HS-27A (cell line): ENCODE measurements around the gene PPP2R5C.
"Not testable (repeated sequence)": the region's sequence is repeated elsewhere in the genome, so short reads cannot be mapped to it uniquely, and the experiment has no call there.

Experiments
- DNase-seq: peaks from one replicate; pipeline ENCODE4 v3.0.0-alpha.2; 2012; ENCODE audit warnings: low read depth, missing footprints

PPP2R5C gene

DNA sequence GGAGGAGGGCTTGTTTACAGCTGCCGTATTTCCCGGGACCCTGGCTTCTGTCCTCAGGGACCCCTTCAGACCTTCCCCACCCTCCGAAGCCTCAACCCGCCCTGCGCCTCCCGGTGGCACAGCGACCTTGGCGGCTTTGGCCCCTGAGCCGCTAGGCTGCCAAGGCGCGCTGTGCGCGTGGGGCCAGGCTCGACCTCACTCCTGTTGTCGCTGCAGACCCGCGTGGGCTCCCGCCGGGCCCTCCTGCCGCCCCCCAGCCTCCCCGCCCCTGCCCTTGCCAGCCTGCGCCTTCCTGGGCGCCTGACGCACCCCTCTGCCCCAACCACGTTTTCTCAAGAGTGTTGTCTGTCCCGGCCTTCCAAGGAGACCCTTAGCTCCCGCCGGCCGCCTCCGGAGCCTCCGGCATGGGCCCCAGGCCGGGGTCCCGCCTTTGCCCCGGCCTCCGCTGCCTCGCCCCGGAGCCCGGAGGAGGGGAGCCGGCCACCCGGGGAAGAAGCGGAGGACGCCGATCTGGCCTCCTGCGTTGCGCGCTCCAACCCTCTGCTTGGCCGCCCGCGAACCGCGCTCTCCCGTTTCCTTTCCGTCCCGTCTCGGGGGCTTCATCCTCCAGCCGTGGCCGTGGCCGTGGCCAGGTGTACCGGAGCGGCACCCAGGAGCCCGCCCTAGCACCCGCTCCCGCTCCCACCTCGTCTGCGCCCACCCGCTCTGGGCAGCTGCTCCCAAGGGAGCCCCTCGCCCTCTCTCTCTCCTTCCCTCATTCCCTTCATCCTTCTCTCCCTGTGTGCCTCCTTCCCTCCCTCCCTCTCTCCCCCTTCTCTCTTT is 19.9 kb downstream of the PPP2R5C start:
- DNase-seq = no peak

DNA sequence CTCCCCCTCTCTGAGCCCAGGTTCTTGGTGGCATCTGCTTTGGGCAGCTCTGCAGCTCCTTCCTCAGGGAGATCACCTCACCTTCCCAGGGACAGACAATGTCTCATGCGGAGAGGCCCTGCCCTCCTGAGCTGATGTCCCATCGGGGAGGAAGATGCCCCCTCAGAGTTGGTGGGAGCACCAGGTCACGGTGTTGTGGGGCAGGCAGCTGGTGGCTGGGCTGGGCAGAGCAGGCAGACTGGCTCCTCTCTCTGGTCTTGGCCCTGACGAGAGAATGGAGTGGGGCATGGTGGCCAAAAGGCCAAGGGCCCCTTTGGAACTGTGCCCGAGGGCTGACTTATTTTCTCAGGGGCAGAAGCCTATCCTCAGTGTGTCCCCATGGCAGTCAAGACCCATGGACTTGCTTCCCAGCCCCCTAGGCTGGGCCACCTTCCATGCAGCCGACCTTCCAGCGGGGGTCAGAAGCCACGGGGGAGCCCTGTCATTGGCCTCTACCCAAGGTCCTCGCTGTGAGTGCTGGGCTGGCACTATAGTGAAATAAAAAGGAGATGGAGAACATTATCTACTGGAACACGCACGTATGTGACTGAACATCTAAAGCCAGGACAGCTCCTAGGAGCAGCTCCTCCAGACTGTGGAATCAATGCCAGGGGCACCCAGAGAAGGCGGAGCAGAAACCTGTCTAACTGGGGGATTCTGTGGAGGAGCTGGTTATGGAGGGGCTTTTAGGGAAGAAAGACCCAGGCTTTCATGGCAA is 21.9 kb downstream of the PPP2R5C start:
- DNase-seq = no peak

DNA sequence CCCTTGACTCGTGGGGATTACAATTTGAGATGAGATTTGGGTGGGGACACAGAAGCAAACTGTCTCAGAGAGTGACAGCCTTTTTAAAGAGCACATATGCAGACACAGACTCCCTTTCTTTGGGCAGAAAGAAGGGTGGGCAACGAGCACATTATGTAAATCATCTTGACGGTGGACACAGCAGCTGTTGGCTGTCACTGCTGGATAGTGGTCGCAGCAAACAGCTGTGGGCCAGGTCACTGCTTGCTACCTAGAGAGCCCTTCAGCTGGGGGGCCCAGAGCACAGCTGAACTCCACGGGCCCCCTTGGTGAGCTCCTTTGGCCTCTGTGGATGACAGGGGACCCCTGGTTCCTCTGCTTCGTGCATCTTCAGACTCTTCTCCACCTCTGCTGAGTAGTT is 23.1 kb downstream of the PPP2R5C start:
- no peak for DNase-seq

DNA sequence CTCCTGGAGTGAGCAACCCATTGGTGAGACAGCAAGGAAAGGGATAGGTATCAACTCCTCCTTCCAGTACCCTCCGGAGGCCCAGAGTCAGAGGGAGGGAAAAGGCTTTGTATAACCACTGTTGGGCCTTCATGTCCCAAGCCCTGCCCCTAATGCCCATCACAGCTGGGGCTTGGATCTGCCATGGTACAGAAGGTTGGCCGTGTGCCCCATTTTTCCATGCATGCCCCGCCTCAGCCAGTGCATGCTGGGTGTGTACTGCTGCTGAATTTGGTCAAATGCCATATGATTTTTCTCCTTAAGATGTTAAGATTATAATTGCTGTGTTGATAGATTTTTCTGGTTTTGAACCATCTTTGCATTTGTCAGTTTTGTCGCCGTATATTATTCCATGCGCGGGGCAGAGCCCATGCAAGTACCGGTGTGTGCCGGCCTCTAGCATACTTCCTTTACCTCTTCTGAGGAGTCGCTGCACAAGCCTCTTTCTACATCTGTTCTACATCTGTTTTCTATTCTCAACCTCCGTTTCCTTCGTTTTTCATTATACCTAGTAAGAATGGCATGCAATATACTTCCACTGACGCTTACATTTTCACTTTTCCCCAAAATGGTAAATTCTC is 26.6 kb downstream of the PPP2R5C start:
- DNase-seq = no peak

DNA sequence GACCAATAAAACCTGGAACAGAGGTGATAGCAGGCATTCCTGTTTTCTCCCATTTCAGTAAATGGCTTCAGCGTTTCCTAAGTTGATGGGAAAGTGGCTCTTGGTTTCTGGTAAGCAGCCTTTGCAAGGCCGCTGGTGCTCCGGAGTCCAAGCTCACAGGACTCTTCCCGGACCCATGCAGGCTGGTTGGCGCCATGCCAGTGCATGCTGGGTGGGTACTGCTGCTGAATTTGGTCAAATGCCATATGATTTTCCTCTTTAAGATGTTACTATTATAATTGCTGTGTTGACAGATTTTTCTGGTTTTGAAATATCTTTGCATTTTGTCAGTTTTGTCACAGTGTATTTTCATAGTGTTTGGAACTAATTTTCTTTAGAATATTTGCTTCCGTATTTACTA is 27.7 kb downstream of the PPP2R5C start:
- DNase-seq = no peak

DNA sequence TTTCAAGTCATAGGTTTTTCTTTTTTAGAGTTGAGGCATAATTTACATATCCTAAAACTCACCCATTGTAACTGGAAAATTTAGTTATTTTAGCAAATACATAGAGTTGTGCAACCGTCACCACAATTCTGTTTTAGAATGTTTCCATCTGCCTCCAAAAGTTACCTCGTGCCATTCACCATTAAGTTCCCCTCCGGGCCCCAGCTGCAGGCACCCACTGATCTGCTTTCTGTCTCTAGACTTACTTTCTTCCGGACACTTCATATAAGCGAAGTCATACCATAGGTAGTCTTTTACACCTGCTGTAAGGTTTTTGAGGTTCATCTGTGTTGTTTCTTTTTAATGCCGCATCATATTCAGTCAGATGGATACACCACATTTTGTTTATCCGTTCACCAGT is 28.7 kb downstream of the PPP2R5C start:
- DNase-seq = no peak

DNA sequence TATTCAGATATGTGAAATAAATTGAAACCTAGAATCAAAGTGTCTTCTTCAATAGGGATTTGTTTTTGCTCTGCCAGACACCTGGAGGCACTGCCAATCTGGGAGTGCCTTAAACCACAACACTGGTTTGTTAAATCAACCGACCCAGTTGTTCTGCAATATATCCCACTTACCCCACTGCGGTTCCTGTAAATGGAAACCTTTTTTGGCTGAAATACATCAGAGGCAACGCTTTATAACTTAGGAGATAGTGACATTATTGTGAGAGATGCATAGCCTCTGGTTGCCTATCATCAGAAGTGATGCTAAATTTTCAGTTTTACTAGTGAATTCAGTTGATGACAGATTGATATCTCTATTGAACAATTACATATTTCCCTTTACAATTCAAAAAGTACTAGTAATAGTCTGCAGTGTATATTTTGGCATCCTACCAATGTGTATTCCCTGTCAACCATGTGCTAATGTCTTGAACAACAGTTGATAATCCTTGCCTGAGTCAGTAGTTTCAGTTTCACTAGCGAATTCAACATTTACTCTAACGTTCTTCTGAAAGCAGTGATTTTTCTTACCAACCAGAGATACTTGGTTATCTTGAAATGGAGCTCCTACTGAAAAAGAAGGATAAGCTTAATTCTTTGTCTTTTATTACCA is 30.5 kb downstream of the PPP2R5C start:
- DNase-seq = no peak

DNA sequence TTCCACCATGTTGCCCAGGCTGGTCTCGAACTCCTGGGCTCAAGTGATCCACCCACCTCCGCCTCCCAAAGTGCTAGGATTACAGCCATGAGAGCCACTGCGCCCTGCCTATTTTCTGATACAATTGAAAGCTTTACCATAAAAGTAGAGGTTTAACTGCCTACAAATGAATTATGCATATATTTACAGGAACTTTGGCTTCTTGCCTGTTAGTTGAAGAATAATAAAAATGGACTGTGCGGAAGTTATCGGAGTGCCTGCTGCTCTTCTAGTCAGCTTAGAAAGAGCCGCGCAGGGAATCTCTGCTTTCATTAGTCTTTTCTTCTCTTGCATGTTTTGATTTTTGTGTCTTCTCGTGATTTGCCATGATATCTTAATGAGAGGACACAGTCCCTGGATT is 34.5 kb downstream of the PPP2R5C start:
- no peak for DNase-seq

DNA sequence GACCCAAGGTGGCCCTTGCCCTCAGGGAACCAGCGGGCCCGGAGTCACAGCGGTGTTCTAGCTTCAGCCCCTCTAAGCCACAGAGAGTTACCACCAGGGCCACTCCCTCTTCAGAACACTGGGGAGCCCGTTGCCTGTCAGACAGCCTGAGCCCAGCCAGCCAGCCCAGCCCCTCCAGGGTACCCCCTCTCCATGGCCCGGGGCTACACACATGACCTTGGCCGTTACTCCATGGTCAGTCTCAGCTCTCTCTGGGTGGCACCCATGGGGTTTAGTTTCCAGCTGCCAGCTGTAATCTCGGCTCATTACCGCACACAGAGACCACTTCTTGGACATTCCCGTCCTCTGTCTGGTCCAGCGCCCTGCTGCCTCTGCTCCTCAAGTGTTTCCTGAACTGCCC is 35.0 kb downstream of the PPP2R5C start:
- no peak for DNase-seq

DNA sequence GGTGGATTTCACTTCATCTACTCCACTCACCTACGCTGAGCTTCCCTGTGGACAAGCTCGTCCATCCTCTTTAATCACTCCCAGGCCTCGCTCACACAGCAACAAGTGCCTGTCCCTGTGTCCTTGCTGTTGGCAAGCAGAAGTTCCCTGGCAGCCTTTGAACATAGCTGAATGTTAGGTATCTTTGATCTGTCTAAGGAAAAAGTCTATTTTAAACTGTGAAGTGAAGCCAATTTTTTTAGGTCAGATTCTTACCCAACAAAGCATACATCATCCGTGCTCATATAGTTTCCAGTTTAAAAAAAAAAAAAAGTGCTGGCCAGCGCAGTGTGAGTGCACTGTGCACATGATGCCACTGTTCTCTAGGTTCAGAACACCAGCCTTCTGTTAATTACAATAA is 36.3 kb downstream of the PPP2R5C start:
- no peak for DNase-seq

DNA sequence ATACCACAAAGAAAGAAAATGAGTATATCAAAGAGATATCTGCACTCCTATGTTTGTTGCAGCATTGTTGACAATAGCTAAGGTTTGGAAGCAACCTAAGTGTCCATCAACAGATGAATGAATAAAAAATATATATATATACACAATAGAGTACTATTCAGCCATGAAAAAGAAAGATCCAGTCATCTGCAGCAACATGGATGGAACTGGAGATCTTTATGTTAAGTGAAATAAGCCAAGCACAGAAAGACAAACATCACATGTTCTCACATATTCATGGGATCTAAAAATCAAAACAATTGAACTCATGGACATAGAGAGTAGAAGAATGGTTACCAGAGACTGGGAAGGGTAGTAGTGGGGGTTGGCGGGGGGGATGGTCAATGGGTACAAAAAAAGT is 42.9 kb downstream of the PPP2R5C start:
- not testable (repeated sequence) for DNase-seq

DNA sequence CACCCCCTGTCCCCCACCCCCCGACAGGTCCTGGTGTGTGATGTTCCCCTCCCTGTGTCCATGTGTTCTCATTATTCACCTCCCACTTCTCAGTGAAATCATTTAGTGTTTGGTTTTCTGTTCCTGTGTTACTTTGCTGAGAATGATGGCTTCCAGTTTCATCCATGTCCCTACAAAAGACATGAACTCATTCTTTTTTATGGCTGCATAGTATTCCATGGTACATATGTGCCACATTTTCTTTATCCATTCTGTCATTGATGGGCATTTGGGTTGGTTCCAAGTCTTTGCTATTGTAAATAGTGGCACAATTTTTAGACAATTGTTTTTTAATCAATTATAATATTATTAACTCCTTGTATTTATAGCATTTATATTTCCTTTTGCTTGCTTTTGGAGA is 44.7 kb downstream of the PPP2R5C start:
- DNase-seq = not testable (repeated sequence)

DNA sequence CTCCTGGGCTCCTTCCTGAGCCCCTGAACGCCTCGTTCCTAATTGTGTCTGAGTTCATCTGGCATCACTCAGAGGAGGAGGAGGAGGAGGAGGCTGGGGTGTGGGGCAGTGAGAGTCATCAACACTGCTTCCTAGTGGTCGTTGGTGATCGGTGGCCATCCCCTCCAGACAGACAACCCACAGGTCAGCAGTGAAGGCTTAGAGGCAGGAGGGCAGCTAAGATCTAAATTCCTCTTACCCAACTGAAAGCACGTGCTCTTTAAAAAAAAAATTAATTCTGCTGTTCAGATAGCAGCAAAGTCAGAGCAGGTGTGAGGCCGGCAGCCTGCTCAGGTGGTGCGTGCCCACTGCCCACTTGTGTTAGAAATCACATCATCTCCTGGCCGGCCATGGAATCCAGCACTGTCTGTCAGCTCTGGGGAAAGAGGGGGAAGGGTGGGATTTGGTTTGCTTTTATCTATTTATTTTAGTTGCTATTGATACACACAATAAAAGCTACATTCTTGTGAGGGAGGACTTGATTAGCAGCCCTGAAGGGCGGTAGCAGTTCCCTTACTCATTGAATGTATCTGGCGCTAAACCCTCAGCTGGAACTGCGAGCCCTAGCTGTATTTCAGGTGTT is 46.6 kb downstream of the PPP2R5C start:
- no peak for DNase-seq

DNA sequence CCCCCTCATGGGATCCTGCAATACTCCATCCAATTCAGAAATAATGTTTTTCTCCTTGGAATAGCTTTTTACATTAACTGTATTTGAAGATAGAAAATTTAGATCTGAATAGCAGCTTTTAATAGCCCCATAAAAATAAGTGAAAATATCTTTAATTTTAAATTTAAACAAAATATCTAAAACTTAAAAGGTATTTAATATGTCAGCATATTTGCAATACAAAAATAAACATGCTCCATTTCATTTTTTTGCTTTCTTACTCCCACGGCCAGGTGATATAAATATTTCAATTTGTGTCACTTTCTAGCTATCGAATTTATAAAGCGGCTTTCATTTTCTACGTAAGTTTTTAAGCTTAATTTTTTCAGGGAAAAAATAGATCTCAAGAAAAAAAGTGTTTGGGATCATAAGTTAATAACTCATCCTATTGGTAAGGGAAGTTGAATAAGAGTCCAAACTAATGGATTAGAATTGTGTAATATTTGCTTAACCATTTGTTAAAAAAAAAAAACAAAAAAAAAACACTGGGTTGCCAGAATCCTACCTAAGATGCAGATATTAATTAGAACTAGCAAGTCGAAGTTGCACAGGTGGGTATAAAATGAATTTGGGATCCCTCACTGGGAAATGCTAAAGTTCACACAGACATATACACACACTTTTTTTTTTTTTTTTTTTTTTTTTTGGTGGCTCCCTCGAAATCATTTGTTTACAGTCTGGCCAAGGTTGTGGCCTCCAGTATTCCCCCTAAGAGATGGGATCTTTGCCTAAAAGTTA is 47.6 kb downstream of the PPP2R5C start:
- DNase-seq = no peak

DNA sequence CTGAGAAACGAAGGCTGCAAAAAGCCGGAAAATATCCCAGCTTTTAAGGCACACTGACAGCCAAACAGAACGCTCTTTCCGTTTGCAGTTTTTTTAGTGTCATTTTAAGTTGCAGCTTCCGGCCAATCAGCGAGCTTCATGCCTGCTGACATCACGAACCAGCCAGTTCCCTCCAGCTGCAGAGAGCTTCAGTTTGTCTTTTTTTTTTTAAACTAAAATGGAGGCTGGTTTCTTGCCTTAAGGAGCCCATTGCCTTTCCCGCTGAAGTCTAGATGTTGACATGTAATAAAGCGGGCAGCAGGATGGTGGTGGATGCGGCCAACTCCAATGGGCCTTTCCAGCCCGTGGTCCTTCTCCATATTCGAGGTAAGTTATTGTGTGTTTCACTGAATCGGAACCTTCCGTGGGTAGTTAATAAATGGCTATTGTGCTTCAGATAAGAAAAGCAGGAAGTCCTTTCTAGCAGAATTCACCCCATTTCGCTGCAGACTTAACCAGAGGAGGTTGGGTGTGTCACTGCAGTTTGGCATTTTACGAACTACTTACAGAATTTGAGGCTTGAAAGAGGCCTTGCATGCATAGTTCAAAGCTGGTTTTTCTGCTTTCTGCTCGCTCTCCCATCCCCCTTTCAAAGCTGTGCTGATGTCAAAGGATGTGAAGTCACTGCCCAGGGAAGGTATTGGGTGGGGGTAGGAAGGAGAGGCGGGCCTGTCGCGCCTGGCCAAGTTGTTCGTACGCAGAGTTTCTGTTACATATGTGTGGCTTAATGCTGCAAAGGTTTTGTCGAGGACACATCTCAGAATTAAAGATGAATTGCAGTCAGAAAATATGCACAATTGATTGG is 48.4 kb downstream of the PPP2R5C start:
- peak; percentile 84 for DNase-seq

DNA sequence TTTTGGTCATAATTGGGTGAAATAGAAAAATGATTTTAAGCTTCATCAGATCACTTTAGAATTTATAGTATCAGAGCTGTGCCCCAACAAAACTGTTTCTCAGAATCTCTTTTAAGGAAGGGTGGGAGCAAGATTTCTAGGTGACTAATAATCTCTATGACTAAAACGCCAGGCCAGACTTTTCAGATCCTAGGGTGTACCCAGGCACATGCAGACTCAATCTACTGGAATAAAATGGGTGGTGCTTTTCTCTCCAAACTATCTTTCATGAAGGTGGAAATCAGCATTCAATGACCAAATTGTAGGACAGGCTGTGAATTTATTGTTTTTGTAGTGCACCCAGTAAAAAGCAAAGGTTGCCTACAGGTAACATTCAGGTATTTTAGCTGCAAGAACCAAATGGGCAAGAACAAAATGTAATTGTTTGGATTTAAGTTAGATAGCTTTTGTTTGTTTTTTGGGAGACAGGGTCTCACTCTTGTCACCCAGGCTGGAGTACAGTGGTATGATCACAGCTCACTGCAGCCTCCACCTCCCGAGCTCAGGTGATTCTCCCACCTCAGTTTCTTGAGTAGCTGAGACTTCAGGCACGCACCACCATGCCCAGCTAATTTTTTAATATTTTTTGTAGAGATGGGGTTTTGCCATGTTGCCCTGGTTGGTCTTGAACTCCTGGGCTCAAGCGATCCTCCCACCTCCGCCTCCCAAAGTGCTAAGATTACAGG is 49.5 kb downstream of the PPP2R5C start:
- DNase-seq = no peak

DNA sequence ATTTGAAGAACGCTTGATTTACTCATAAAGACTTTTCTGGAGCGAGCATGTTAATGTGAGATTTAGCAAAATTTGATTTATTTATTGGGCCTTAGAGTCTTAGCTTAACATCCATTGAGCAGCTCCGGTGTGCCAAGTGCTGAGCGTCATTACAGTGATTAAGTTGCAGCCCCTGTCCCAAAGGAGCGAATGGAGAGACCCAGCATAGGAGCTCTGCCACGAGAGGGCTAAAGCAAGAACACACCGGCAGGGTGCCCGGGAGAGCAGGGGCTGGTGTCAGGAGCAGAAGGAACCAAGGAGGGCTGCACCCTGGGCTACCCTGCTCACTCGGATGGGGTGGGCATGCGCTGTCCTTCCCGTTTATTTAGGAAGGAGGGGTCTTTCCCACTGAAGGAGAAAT is 50.6 kb downstream of the PPP2R5C start:
- DNase-seq = no peak

DNA sequence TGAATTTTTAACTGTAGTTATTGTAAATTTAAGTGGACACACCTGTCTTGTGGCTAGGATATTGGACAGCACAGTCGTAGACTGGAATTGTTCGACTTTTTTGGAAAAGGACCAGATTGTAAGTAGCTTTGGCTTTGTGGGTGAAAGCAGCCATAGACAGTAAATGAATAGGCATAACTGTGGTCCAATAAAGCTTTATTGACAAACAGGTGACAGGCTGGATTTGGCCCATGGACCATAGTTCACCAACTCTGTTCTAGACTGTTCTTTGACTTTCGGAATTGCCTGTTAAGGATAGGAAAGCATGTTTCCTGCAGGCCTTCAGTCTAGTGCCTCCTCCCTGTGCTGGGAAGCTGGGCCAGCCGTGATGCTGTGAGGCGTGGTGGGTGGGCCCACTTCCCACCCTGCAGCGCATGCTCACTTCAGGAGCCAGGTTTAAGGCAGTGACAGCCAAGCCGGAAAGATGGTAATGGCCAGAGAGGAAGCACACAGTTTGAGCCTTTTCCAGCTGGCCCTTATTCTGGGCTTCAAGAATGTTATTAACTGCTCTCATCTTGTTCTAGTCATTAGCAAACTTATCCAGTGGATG is 51.8 kb downstream of the PPP2R5C start:
- no peak for DNase-seq

DNA sequence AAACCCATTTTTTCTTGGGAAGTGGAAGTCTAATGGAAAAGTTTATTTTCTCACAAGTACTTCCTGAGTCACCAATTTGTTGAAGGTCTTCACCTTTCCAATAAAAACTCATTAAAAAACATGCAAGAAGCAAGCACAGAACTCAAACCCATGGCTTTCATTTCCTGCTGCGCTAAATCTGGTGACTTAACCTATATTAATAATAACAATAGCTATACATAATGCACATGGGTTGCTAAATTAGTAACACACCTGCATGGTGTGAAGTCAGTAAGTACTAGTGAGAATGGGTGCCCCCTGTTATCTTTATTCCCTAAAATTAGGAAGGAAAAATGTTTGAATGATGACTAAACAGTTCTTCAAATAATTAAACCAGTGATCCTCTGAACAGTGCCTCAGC is 52.3 kb downstream of the PPP2R5C start:
- DNase-seq = no peak
